Testis (tissue), 5 donors: Measurements from ENCODE around the gene PSG11. TPM values are rescaled to one million over a fixed set of nuclear protein-coding genes. Genes with fewer than 3 reads are reported as not detected.
"Not testable (repeated sequence)": the region's sequence is repeated elsewhere in the genome, so short reads cannot be mapped to it uniquely, and the experiment has no call there.

Experiments
- DNase-seq: peaks from one replicate; pipeline ENCODE4 v3.0.0-alpha.2; 2019
- H3K27ac ChIP-seq, 2 donors: fragments of 200-600 bp; sonication (generic); one replicate each; pipeline ENCODE4 v1.5.1; 2019
- H3K27me3 ChIP-seq: fragments of 200-600 bp; sonication (generic); one replicate; pipeline ENCODE4 v1.5.1; 2019
- H3K36me3 ChIP-seq: fragments of 200-600 bp; sonication (generic); one replicate; pipeline ENCODE4 v1.5.1; 2017; ENCODE audit warnings: low read depth; ENCODE audit errors: missing control alignments
- H3K4me1 ChIP-seq: fragments of 200-600 bp; sonication (generic); one replicate; pipeline ENCODE4 v1.5.1; 2019
- H3K4me3 ChIP-seq, 2 donors: fragments of 200-600 bp; sonication (generic); one replicate each; pipeline ENCODE4 v1.5.1; 2017 to 2019
- H3K9me3 ChIP-seq: fragments of 200-600 bp; sonication (generic); one replicate; pipeline ENCODE4 v1.5.1; 2017
- WGBS, 2 donors: methylation state at CpG; one replicate each; pipeline ENCODE4 v1.1.5; 2018; 5-methylcytosine and 5-hydroxymethylcytosine counted together
- intact Hi-C: fragments of 100-400 bp; cut with DNase I; formaldehyde crosslinking; loops from one replicate; pipeline ENCODE4 v1.15.1; 2023; ENCODE audit warnings: low total_unique reads
- long read RNA-seq, 2 donors: transcript quantifications; one replicate each; lab custom pipeline, GENCODE V29; 2026
- polyA plus RNA-seq: library from polyadenylated mRNA; stranded (reverse); fragments of 350-450 nt; fragmentation: Illumina TruSeq; extraction: RNeasy Lipid Tissue Mini Kit (QIAGEN cat#74804); gene quantifications from one replicate; pipeline ENCODE4 v1.2.3, GENCODE V29; 2014; ENCODE audit warnings: low read depth, low replicate concordance; ENCODE audit not compliant: insufficient read depth
- total RNA-seq, 2 donors: library from RNA; depleted of rRNA; stranded (reverse); fragments of >200 nt; gene quantifications; one replicate each; pipeline ENCODE4 v1.2.3, GENCODE V29; 2016

PSG11 gene
- not detected for total RNA-seq
- polyA plus RNA-seq: not detected
- long read RNA-seq, donor 1: 0 reads
- long read RNA-seq, donor 2: 0 reads

DNA sequence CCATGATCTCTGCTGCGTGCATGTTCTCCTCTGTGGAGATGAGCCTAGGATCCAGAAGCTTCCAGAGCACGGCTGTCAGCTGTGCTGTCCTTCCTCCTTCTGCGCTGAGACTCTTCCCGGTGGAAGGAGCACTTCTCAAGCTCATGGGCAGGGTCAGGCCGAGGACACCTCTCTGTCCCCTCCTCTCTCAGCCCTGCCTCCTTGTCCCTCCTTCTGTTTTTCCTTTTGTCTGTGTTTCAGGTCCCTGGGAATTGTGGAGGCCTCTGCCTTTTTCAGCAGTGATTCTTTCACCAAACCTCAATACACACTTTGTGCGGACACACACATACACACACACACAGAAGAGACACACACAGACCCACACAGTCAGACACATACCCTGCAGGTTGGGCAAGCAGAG is at the start of gene PSG11:
Gene PSG11, minus strand, starts transcription at position 101 of the 400 bp plus-strand sequence. Its CDS starts 97 bp downstream, at position 4.
- H3K27ac ChIP-seq, H3K27me3 ChIP-seq, H3K4me1 ChIP-seq, DNase-seq, H3K4me3 ChIP-seq, H3K36me3 ChIP-seq, intact Hi-C loops, H3K9me3 ChIP-seq: not testable (repeated sequence)
- WGBS, 2 donors: 79 to 81% methylated on average over 6 of the region's 6 CpGs

DNA sequence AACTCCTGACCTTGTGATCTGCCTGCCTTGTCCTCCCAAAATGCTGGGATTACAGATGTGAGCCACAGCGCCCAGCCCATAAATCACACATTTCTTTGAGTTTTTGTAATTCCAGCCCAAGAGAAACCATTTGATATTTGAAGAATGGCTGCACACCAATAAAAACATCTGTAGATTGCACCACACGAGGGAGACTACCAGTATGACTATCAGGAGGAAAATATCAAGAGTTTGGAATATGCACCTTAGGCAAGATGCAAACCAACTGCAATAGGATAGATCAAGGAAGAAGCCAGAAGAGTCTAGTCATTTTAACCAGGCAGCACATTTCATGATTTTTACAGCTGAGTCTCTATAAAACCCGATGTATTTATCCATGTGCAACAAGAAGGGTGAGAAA is 36.1 kb upstream of the PSG11 start:
- 59 to 64% methylated on average over 3 of the region's 3 CpGs for WGBS, 2 donors
- H3K36me3 ChIP-seq, H3K9me3 ChIP-seq, intact Hi-C loops, H3K4me1 ChIP-seq, H3K27me3 ChIP-seq, H3K4me3 ChIP-seq, DNase-seq, H3K27ac ChIP-seq: not testable (repeated sequence)

DNA sequence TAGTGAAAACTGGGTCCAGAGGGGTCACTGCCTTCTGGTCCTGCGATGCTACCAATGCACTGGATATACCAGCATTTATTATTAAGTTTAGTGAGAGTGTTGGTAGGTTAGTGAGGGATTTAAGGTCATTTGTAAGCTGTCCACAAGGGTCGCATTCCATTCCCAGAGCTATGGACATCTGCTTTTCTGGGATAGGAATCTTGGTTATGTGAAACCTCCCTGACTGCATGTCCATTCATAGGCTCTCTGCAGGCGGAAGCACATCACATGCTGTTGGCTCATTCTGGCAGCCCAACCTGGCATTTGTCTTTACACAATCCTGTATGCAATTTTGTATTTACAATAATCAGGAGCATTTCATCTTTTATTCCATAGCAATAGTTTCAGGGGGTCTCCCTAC is 35.1 kb upstream of the PSG11 start:
- H3K9me3 ChIP-seq, intact Hi-C loops, H3K27me3 ChIP-seq, H3K27ac ChIP-seq, H3K36me3 ChIP-seq, DNase-seq, H3K4me1 ChIP-seq, H3K4me3 ChIP-seq: not testable (repeated sequence)
- WGBS, 2 donors: 57 to 63% methylated on average over 3 of the region's 3 CpGs

DNA sequence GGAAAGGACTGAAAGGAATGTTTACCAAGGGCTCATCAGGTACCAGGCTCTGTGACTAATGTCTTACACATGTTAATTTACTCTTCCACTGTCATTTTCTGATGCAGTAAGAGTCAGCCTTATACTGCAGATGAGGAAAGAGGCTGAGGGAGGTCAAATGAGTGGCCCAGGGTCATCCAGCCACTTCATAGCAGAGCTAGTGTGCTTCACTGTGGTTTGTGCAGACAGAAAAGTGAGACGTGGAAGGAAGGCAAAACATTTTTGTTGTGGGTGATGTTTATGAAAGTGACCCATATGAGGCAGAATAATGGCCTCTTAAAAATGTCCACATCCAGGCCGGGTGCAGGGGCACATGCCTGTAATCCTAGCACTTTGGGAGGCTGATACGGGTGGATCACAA is 34.0 kb upstream of the PSG11 start:
- 52 to 77% methylated on average over 3 of the region's 3 CpGs for WGBS, 2 donors
- H3K36me3 ChIP-seq, H3K4me1 ChIP-seq, H3K9me3 ChIP-seq, H3K27me3 ChIP-seq, intact Hi-C loops, DNase-seq, H3K4me3 ChIP-seq, H3K27ac ChIP-seq: not testable (repeated sequence)

GRCh38 chr19:43059482-43059881 is 33.2 kb upstream of the PSG11 start:
- H3K4me1 ChIP-seq, DNase-seq, H3K4me3 ChIP-seq, H3K36me3 ChIP-seq, H3K27ac ChIP-seq, intact Hi-C loops, H3K27me3 ChIP-seq, H3K9me3 ChIP-seq: not testable (repeated sequence)
- 75 to 77% methylated on average over 2 of the region's 2 CpGs for WGBS, 2 donors

GRCh38 chr19:43058440-43058839 is 32.2 kb upstream of the PSG11 start:
- H3K9me3 ChIP-seq, DNase-seq, intact Hi-C loops, H3K27ac ChIP-seq, H3K4me1 ChIP-seq, H3K36me3 ChIP-seq, H3K27me3 ChIP-seq, H3K4me3 ChIP-seq: not testable (repeated sequence)
- 44 to 50% methylated on average over 2 of the region's 2 CpGs for WGBS, 2 donors

DNA sequence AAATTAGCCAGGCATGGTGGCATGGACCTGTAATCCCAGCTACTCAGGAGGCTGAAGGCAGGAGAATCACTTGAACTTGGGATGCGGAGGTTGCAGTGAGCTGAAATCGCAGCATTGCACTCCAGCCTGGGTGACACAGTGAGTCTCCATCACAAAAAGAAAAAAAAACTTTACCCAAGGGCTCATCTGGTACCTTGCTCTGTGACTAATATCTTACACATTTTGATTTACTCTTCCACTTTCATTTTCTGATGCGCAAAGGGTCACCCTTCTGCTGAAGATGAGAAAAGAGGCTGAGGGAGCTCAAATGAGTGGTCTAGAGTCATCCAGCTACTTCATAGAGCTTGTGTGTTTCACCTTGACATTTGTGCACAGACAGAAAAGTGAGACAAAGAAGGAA is 21.7 kb upstream of the PSG11 start:
- H3K27ac ChIP-seq, H3K4me3 ChIP-seq, H3K4me1 ChIP-seq, H3K27me3 ChIP-seq, DNase-seq, H3K36me3 ChIP-seq, intact Hi-C loops, H3K9me3 ChIP-seq: not testable (repeated sequence)
- WGBS, 2 donors: 75 to 78% methylated on average over 3 of the region's 3 CpGs

DNA sequence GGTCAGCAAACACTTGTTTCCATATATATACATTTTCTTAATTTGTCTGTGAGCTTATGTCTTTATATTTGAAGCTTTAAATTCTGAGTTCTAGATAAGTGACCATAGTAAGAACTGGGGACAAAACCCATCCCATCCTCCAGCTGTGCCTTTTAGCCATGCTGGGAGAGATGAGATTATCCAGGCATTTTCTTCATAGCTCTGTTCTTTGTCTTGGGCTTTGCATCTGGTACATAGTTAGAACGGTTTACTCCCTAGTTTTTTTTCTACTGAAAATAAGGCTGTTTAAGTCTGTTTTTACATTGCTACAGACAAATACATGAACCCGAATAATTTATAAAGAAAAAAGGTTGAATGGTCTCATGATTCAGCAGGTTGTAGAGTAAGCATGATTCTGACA is 20.3 kb upstream of the PSG11 start:
- H3K36me3 ChIP-seq, H3K9me3 ChIP-seq, H3K27ac ChIP-seq, H3K4me3 ChIP-seq, intact Hi-C loops, DNase-seq, H3K4me1 ChIP-seq, H3K27me3 ChIP-seq: not testable (repeated sequence)
- WGBS, 2 donors: 66 to 81% methylated on average over 2 of the region's 2 CpGs

DNA sequence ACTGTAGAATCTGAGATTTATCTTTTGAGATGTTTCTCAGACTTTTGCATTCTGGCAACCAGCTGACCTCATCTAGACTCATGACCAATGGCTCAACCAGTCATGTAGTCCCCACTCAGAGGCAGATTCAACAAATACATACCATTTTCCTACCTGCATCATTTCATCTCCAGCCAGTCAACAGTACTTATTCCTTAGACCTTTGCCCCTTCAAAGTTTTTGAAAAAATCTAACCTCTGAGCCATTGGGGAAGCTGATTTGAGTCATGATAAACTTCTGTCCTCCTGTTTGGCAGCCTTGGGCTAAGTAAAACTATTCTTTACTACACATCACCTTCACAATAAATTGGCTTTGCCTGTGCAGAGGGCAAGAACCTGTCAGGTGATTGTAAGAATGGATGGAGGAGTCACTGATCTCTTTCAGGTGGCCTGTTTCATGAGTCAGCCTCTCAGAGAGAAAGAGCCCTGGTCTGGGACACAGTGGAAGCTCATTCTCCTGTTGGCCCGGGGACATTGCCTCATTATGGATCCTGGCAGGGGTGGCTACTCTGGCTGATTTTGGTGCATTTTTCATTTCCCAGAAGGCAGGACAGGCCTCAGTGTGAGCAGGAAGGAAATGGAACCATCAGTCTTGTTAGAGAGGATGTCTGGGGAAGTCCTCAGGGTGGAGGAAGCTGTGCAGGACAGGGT is 17.4 kb upstream of the PSG11 start:
- DNase-seq, H3K9me3 ChIP-seq, H3K27ac ChIP-seq, H3K36me3 ChIP-seq, intact Hi-C loops, H3K27me3 ChIP-seq, H3K4me1 ChIP-seq, H3K4me3 ChIP-seq: not testable (repeated sequence)
- WGBS, 2 donors: 79 to 90% methylated on average over 1 of the region's 1 CpG

DNA sequence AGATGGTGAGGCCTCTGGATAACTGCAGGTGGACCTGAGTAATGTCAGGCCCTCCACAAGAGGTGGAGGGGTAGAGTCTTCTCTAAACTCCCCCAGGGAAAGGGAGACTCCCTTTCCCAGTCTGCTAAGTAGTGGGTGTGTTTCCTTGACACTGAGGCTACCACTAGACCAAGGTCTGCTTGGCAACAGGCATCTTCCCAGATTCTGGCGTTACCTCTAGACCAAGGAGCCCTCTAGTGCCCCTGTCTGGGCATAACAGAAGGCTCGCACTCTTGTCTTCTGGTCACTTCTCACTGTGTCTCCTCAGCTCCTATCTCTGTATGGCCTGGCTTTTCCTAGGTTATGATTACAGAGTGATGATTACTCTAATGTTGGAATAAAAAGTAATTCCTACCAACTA is 5.4 kb upstream of the PSG11 start:
- WGBS, 2 donors: 61 to 70% methylated on average over 2 of the region's 2 CpGs
- H3K4me3 ChIP-seq, H3K4me1 ChIP-seq, intact Hi-C loops, H3K27ac ChIP-seq, H3K9me3 ChIP-seq, H3K36me3 ChIP-seq, DNase-seq, H3K27me3 ChIP-seq: not testable (repeated sequence)
